ENCODE data around the gene GAB4. TPM values are rescaled to one million over a fixed set of nuclear protein-coding genes. Genes with fewer than 3 reads are reported as not detected.

Gene GAB4
- total RNA-seq, 6 experiments from 2014 or later: not detected

DNA sequence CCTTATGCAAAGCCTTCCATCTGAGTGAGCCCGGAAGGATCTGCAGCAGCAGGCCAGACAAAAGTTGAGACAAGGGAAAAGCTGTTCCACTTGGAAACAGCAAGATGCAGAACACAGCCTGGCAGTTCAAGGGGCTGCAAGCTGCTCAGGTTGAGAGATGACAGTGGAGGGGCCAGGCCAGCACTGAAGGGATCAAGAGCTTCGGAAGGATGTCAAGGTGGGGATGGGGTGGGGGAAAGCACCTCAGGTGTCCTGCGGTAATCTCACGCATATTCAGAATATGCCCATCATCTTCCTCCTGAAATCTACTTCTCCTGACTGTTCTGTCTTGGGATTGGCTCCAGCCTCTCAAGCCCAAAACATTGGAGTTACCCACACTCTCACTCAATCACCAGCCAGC, 35.7 kb downstream of the GAB4 start:
- H3K4me1 Mint-ChIP-seq (ENCODE audit: low read depth): no peaks in the 10 kb centered on the region
- peaks cover 55% of the 10 kb centered on the region for H3K9me3 Mint-ChIP-seq
- no peaks in the 10 kb centered on the region; the same call in 1 of the 2 replicates for H3K27me3 Mint-ChIP-seq (ENCODE audit: insufficient read depth)
- H3K27ac Mint-ChIP-seq: no peak overlapping the region
- TF ChIP-seq, protein P1, sequence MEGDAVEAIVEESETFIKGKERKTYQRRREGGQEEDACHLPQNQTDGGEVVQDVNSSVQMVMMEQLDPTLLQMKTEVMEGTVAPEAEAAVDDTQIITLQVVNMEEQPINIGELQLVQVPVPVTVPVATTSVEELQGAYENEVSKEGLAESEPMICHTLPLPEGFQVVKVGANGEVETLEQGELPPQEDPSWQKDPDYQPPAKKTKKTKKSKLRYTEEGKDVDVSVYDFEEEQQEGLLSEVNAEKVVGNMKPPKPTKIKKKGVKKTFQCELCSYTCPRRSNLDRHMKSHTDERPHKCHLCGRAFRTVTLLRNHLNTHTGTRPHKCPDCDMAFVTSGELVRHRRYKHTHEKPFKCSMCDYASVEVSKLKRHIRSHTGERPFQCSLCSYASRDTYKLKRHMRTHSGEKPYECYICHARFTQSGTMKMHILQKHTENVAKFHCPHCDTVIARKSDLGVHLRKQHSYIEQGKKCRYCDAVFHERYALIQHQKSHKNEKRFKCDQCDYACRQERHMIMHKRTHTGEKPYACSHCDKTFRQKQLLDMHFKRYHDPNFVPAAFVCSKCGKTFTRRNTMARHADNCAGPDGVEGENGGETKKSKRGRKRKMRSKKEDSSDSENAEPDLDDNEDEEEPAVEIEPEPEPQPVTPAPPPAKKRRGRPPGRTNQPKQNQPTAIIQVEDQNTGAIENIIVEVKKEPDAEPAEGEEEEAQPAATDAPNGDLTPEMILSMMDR (IDR thresholded peaks at IDR 0.05): no peak
- no peaks in the 10 kb centered on the region; the same call in 1 of the 2 replicates for H3K36me3 Mint-ChIP-seq (ENCODE audit: low read depth)
- no peak overlapping the region for H3K4me3 Mint-ChIP-seq
- no peak for DNase-seq

GRCh38 chr22:16970446-16970845, 37.6 kb downstream of the GAB4 start:
- Mint-ChIP-seq H3K9me3 (peaks cover 55% of the 10 kb centered on the region), H3K4me1 (ENCODE audit: low read depth) (no peaks in the 10 kb centered on the region), H3K4me3 (no peak overlapping the region), H3K36me3 (ENCODE audit: low read depth) (no peaks in the 10 kb centered on the region; the same call in 1 of the 2 replicates), H3K27ac (no peak overlapping the region), H3K27me3 (ENCODE audit: insufficient read depth) (no peaks in the 10 kb centered on the region; the same call in none of the 2 replicates)
- TF ChIP-seq, protein P1 (IDR thresholded peaks at IDR 0.05): no peak
- DNase-seq: no peak

GRCh38 chr22:16969508-16970327, 38.3 kb downstream of the GAB4 start:
- Mint-ChIP-seq H3K9me3 (peaks cover 61% of the 10 kb centered on the region), H3K4me1 (ENCODE audit: low read depth) (no peaks in the 10 kb centered on the region), H3K27ac (no peak overlapping the region), H3K36me3 (ENCODE audit: low read depth) (no peaks in the 10 kb centered on the region; the same call in 1 of the 2 replicates), H3K4me3 (no peak overlapping the region), H3K27me3 (ENCODE audit: insufficient read depth) (no peaks in the 10 kb centered on the region; the same call in none of the 2 replicates)
- no peak for DNase-seq
- TF ChIP-seq, protein P1 (IDR thresholded peaks at IDR 0.05): no peak

DNA sequence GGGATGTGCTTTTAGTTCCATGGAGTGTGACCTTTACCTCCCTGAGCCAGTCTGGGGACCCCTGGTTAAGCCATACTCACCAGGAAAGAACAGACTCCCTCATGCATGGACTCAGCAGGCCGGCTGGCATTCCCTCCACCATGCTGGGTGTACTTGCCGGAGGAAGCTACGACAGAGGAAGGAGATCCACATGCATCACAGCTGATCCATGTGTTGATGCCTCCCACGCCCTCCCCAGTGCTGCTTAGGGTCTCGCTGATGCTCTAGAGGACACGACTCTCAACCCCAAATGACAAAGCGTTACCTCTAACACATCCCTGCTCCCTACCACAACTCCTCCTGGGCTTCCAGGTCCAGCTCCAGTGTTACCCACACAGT, 39.8 kb downstream of the GAB4 start:
- Mint-ChIP-seq H3K4me1 (ENCODE audit: low read depth) (no peaks in the 10 kb centered on the region), H3K27me3 (ENCODE audit: insufficient read depth) (no peaks in the 10 kb centered on the region; the same call in none of the 2 replicates), H3K36me3 (ENCODE audit: low read depth) (peaks cover 5% of the 10 kb centered on the region; the same call in 1 of the 2 replicates), H3K27ac (no peak overlapping the region), H3K9me3 (peaks cover 63% of the 10 kb centered on the region), H3K4me3 (no peak overlapping the region)
- TF ChIP-seq, protein P1 (IDR thresholded peaks at IDR 0.05): no peak
- no peak for DNase-seq

DNA sequence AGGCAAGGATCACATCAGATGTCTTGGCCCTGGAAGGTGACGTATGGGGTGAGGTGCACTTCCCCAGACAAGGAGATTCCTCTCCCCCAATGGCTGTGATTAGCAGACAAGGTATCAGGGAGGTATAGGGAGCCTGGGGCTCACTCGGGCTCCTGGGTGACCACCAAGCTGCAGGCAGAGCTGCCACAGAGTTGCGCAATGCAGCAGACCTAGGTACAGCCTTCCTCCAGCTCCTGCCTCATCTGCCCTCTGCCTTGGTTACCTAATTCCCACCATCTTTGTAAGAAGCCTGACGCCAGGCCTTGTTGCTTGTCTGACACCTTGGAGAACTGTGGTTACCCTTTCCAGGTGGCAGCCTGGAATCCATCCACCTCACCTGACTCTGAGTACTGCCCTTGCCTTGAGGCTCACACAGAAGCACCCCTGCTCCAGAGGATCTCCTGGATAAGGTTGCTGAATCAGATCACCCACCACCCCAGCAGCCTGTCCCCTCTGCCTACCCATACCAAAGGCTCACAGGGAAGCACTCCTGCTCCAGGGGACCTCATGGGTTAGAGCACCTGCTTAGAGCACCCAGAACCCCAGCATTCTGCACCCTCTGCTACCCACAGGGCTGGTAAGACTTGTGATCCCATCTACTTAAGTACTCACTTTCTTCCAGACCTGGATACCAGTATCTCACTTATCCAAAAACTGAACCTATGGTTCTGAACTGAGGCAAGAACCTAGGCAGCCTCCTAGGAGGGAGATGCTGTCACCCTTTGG, 40.4 kb downstream of the GAB4 start:
- Mint-ChIP-seq H3K4me3 (no peak overlapping the region), H3K27ac (no peak overlapping the region), H3K4me1 (ENCODE audit: low read depth) (no peaks in the 10 kb centered on the region), H3K27me3 (ENCODE audit: insufficient read depth) (no peaks in the 10 kb centered on the region; the same call in none of the 2 replicates), H3K9me3 (peaks cover 62% of the 10 kb centered on the region), H3K36me3 (ENCODE audit: low read depth) (peaks cover 5% of the 10 kb centered on the region; the same call in 1 of the 2 replicates)
- DNase-seq: no peak
- TF ChIP-seq, protein P1 (IDR thresholded peaks at IDR 0.05): no peak

All from HFFc6 (cell line).